HG03066 (cell line): ENCODE measurements around the gene KATNBL1.

Source experiments
- ATAC-seq: cut with Tn5 transposase; IDR thresholded peaks from one replicate; pipeline ENCODE4 v1.9.1; 2021; ENCODE audit warnings: low read depth; ENCODE audit not compliant: unreplicated experiment

Gene KATNBL1, protein sequence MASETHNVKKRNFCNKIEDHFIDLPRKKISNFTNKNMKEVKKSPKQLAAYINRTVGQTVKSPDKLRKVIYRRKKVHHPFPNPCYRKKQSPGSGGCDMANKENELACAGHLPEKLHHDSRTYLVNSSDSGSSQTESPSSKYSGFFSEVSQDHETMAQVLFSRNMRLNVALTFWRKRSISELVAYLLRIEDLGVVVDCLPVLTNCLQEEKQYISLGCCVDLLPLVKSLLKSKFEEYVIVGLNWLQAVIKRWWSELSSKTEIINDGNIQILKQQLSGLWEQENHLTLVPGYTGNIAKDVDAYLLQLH

DNA sequence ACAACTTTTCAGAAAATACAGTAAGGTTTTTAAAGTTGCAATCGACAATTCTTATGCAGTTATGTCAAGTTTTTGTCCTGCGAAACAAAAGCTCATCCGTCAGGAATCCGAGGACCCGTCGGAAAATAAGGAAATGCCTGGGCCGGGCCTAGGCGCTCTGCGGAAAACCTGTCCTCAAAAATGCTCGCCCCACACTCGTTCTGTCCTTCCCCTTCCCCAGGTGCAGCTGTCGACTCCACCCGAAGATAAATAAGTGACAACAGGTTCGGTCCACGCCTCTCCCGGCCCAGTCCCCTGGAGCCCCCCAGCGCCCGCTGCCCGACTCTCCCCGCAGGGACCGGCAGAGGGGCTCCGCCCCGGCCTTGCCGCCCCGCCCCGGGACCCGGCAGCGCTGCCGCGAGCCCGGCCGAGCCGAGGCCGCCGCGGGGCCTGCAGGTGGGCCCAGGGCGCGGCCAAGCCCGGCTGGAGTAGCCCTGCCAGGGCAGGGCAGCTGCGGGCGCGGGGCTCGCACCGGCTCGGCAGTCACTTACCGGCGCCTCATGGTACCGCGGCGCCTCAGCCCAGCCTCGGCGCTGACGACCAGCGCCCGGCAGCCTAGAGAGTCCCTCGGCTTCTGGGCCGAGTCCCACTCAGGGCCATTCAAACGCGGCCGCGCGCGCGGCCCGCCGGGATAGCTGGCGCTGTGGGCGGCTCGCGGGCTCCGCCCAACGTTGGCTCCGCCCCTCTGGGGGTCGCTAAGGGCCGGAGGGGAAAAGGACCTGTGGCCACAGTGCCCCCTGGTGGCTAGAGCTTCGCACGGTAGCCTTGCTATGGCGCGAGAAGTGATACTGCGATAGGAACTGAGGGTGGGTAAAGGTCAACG is at the start of gene KATNBL1:
TSS of gene KATNBL1 (minus strand) at position 676 of the 862 bp plus-strand sequence. CDS start 46,420 bp downstream, outside the sequence.
- ATAC-seq, result peak; percentile 97

DNA sequence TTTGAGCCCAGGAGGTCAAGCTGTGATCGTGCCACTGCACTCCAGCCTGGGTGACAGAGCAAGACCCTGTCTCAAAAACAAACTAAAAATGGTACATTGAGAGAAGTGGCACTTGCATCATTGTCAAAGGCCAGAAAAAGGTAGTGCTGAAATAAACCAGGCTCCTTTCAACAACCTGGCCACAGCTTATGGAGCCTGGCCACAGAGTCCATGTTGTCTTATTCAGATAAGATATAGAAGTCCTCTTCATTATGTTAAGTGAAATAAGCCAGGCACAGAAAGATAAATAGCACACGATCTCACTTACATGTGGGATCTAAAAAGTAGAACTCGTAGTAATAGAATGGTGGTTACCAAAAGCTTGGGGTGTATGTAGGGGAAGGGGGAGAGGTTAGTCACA is 49.7 kb upstream of the KATNBL1 start:
- ATAC-seq, result no peak

DNA sequence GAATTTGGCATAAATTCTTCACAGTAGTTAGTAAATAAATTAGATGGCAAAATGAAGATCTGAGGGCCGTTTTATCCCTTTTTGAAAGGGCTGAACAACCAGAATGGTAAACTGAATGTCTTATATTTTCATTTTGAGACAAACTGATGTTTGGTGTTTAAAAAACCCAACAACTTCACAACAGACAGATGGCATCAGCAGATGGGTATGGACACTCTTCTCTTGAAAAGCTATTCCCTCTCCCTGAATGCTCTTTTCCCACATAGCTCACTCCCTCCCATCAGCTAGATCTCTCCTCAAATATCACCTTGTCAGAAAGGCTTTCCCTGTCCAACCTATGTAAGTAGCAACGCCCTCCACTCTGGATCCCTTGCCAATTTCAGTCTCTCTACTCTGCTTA is 48.3 kb upstream of the KATNBL1 start:
- ATAC-seq, result no peak

DNA sequence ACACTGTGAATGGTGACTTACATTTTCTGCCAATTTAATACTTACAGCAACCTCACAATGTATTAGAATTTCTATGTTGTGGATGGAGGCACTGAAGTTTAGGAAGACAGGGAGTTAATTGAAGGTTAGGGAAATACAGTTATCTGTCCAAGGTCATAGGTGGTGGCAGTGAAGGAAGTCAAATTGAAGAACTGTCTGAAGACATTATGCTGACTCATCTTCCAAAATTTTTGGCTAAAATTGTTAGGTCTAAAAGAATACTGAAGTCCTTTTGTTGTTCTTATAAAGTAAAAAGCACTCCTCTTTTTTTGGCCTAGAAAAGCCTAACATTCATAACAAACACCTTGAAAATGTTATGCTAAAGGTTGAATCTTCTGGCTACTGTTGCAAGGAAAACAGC is 42.6 kb upstream of the KATNBL1 start:
- no peak for ATAC-seq

DNA sequence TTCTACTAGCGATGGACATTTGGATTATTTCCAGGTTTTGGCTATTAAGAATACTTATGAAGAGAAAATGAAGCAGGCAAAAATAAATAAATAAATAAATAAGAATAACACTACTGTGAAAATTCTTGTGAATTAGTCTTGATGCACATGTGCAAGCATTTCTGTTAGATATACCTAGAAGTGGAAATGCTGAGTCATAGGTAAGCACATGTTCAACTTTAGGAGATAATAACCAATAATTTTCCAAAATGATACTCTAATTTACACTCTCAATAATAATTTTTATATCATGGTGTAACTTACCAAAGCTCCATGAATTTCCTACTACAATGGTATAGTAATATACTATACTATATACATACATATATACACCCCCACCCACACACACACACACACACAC is 38.3 kb upstream of the KATNBL1 start:
- ATAC-seq, result no peak

DNA sequence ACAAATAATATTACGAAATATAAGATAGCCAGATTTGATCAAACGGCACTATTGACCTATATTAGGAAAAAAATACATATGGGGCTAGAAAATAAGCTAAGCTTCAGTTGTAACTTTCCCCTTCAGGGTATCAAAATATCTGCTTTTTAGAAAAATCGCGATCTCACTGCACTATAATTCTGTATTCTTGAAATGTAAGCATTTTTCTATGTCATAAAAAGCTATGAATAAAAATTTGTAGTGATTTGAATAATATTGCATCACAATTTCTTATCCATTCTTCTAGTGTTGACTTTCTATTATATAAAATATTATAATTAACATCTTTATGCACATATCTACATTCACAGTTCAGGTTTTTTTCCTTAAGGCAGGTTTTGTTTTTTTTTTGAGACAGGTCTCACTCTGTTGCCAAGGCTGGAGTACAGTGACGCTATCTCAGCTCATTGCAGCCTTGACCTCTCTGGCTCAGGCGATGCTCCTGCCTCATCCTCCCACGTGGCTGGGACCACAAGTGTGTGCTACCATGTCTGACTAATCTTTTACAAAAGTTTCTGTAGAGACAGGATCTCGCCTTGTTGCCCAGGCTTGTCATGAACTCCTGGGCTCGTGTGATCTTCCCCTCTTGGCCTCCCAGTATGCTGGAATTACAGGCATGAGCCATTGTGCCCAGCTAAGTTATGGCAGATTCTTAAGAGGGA is 36.5 kb upstream of the KATNBL1 start:
- no peak for ATAC-seq

DNA sequence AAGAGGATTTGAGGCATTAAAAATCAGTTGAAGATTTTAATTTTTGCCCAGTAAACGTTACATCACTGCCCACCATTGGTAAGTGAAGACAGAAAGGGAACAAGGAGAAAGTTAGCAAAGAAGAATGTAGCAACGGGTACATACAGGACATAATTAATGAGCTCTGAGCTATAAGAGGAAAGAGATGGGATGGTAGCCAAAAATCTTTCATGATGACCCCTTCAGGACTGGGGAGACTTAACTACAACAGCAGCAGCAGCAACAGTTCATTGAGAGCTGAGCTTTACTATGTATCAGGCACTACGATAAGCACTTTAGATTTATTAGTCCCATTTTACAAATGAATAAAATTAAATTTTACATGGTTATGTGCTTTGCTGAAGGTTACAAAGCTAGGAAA is 33.3 kb upstream of the KATNBL1 start:
- ATAC-seq, result no peak

DNA sequence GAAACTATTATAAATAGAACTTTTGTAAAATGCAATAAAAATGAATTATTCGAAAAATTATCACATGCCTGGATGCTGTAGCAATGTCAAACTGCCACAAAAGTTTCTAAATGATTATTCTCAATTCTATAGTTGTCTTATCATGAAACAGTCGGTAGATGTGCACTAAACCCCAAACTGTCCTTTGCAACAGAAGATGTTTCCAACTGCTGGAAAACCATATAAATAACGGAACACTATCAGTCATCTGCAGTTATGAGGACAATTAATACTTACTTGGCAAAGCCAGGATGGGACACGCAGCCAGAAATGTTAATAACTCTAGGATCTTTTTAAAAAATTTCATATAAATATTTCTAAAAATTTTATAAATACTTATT is 32.4 kb upstream of the KATNBL1 start:
- ATAC-seq, result no peak

DNA sequence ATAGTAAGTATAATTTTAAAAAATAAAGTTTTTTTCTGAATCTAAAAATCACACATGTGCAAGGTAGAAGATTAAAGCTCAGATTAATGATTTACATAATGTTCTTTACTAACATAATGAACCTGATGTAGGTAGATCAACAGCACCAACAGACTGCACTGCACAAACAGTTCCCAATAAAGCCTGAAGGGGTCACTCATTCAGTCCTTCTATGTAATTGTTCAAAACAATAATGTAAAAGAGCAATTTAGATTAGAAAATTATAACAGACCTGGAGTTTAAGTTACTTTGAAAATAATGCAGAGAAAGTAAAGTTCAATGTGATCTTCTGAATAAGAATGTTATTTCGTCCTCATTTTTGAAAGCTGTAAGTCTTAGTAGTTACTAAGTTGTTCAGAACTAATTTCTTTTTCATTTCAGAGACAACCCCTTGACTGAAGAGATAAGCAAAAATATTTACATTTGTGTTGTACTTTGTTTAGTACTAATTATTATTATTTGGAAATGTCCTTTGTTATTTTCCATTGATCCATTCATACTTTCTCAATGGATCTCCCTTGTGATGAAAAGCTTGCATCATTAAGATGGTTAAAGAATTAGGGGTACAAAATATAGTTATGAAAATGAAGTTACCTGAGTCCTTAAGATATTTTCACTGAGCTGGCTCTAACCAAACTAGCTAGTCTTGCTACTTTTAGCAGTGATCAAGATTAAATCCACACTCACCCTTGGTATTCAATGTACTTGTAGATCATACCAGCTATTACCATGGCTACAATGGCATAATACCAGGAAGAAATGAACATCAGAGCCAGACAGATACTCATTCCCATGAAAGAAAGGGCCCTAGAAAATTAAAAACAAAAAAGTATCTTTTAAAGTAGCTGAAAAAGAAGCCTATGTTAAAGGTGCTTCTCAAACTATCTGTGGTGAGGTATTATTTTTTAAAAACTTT is 31.8 kb upstream of the KATNBL1 start:
- no peak for ATAC-seq

DNA sequence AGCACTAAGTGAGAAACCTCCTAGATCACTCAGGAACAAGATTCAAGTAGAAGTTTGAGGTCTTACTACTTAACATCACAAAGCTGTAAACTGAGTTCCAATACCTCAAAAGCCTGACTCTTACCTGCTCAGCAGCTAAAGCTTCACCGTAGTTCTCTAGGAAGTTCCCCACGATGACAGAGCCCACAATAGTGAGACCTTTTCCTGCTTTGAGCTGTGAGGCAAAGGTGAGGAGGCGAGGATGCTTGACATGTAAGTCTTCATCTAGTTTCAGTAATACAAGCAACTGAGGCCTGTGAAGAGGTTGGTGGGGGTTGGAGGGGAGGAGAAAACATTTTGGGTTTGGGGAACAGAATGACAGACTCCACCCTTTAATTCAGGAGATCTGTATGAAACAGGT is 30.6 kb upstream of the KATNBL1 start:
- no peak for ATAC-seq

DNA sequence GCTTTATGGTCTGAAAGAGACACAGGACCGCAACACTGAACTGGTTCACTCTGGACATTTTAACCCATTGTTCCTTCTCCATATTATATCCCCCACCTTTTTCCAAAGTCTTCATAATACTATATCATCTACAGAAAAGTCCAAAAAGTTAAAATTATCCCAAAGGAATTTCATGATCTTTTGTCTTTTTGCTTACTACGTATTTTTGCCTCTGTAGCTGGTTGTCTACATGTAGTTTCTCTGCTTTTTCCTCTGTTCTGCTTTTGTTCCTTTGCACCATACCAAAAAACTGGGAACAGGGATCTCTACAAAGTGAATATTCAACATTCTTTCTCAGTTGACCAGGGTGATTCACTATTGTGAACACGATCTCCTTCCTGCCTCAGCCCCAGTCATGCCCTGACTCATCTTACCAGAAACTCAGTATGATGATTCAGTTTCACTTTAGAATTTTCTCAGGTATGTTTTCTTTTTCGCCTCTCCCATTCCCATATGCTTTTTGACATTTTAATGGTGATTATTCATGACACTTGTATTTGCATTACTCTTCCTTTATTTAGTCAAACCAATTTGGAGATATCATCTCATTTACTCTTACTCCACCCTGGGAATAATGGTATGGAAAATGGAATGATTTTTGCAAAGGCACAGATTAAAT is 29.4 kb upstream of the KATNBL1 start:
- no peak for ATAC-seq

DNA sequence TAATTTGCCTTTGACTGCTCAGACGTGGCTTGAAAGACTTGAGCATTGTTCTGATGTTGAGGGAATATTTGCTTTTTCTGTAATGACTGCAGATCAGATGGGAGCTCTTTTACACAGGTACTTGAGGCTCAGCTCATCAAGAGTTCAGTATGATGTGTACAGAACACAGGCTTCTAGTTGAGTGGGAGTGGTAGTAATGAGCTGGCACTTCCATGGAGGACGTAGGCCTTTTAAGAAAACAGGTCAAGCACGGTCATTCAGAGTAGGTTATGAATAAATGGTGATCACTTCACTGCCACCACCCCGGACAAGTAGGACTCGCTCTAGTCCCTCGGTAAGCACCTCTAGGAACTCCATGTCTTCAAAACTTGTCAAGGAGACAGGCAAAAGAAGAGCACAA is 23.7 kb upstream of the KATNBL1 start:
- no peak for ATAC-seq

DNA sequence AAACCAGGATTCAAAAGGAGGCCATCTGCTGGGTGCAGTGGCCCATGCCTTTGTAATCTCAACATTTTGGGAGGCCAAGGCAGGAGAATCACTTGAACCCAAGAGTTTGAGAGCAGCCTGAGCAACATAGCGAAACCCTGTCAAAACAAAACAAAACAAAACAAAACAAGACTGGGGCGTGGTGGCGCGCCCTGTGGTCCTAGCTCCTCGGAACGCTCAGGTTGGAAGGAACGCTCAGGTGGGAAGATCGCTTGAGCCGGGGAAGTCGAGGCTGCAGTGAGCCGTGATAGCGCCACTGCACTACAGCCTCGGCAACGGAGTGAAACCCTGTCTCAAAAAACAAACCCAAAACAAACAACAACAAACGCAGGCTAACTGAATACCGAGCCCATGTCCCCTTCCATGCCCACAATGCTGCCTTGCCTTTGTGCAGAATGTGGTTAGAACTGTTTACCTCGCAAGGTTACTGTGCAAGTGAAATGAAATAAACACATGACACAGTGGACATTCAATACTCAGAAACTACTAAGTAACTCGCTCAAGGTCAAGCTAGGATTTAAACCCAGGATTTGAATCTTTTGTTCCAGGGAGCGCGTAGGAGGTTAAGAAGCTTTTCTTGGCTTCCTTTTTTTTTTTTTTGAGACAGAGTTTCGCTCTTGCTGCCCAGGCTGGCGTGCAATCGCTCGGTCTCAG is 14.2 kb upstream of the KATNBL1 start:
- no peak for ATAC-seq

DNA sequence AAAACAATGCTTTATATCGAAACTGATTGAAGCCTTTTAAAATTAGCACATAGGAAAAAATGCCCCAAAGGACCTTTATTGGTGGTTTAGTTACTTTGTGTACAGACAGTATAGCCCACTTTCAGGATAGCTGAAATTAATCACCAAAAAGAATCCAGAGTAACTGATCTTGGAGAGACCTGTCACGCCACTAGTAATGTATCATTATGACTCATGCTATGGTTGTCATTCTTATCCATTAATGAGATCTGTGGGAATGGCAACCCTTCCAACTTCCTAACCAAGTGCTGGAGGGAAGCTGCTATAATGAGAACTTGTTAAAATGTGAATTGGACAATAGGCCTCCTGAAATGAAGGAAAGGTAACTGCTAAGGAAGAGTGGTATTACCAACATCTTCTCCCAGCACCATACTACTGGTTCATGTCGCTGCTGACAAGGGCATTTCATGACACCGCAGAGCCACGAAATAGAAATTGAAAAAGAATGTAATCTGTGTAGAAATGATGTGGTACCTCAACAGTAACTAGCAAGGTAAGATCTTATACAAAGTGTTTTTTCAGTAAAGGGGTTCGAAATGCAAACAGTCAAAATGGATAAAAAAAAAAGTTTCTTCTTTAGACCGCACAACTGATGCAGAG is 7.8 kb upstream of the KATNBL1 start:
- no peak for ATAC-seq

DNA sequence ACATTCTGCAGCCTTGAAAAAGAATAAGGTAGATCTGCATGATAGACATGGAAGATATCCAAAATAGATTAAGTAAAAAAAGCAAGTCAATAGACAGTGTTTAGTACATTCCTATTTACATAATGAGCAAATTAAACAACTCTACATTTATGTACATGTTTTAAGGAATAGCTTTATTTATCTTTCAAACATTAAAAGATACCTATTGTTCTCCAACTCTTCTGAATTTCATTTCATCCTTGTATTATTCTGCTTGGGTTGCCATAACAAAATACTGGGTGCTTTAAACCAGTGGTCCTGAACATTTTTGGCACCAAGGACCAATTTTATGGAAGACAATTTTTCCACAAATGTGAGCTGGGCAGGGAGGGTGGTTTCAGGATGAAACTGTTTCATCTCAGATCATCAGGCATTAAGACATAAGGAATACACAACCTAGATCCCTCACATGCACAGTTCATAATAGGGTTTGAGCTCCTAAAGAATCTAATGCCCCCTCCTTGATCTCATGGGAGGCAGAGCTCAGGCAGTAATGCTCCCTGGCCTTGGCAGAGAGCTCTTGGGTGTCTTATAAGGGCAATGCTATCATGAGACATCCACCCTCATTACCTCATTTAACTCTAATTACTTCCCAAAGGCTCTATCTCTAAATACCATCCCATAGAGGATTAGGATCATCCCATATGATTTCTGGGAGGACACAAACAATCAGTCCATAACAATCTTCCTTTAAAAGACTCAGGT is 6.8 kb upstream of the KATNBL1 start:
- ATAC-seq, result no peak

DNA sequence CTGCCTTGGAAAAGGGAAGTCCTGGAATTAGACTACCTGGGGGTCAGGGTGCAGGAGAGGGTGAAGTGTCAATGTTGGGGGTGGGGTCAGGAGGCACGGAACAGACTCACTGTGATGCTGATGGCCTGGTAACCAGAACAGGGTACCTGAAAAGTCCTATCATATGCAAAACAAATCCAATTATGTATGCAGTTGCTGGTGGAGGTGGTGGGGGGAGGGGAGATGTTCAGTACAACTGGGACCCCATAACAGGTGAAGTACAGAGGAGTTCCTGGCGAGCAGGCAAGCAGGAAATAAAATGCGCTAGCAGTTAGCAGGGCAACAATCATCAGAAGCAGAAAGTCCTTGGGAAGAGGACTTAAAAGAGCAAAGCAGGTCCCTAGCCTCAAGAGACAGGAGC is 4.2 kb upstream of the KATNBL1 start:
- no peak for ATAC-seq

DNA sequence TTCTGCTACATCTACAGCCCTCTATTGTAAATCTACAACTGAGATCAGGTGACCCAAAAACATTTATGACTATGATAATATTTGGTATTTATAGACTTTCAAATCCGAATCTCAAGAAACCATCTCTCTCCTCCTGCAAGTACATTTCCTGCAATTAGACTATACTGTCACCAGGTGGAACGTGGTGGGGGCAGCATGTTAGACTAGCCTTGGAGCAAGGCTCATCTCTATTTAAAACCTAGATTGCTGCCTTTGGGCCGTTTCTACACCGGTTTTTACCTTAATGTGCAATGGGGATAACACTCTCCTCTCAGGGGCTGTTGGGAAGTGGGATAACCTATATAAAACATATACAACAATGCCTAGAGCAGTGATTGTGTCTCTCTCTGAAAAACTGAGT is 3.8 kb upstream of the KATNBL1 start:
- no peak for ATAC-seq

DNA sequence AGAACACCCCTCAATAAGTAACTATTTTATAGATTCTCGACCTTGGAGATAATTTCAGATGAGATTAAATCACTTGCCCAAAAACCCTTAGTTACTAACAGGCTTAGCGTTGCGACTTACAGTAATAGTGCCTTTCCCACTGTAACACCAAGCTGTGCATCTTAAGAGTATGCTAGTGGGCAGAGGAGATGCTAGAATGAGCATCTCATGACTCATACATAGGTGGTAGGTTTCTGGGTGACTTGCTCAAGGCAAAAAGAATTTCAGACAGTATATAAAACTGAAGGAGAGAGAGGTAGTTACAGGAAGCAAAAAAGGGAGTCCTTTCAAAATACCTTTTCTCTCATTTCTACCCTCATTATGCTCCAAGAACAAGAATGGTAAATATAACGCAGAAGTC is 3.9 kb downstream of the KATNBL1 start:
- ATAC-seq, result no peak
